Activated naive CD8-positive, alpha-beta T cell treated with anti-CD3 and anti-CD28 coated beads, Interleukin-2, amount 50 U/mL, for 16 hours (primary cell): Measurements from ENCODE around the gene CASKIN2.

ENCODE experiments used
- DNase-seq: peaks from one replicate; pipeline ENCODE4 v3.0.0-alpha.2; 2020; ENCODE audit warnings: low read depth, low spot score

Gene CASKIN2

GRCh38 chr17:75506888-75507287, 8.4 kb downstream of the CASKIN2 start:
- DNase-seq: no peak

- DNase-seq: no peak
These were observed 9.2 kb downstream of the CASKIN2 start for GRCh38 chr17:75506134-75506533.

- no peak for DNase-seq
These were observed 9.7 kb downstream of the CASKIN2 start for GRCh38 chr17:75505640-75506039.

DNA sequence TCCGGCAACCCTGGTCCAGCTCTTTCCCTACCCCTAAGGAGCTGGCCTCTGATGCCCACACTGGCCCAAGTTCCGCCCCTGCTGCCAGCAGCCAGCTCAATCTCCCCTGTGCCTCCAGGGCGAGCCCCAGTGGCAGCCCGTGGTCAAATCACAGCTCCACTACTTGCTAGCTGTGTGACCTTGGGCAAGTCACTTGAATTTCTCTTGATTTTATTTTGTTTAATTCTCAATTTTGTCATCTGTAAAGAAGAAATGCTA, 10.3 kb downstream of the CASKIN2 start:
- DNase-seq: no peak

GRCh38 chr17:75504347-75505151, 10.8 kb downstream of the CASKIN2 start:
- no peak for DNase-seq

DNA sequence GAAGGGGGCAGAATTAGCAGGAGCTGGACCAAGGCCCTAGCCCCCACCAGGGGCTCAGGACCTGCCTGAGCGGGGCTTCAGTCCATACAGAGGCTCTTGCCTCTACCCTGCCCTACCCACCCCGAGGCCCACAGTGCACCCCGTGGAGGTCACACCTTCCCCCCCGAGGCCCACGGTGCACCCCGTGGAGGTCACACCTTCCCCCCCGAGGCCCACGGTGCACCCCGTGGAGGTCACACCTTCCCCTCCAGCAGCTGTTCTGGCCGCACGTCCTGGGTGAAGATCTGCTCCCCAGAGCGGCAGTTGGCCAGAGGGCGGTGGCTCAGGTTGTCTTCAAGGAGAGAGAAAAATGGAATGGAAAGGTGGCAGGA, 11.4 kb downstream of the CASKIN2 start:
- DNase-seq: no peak

DNA sequence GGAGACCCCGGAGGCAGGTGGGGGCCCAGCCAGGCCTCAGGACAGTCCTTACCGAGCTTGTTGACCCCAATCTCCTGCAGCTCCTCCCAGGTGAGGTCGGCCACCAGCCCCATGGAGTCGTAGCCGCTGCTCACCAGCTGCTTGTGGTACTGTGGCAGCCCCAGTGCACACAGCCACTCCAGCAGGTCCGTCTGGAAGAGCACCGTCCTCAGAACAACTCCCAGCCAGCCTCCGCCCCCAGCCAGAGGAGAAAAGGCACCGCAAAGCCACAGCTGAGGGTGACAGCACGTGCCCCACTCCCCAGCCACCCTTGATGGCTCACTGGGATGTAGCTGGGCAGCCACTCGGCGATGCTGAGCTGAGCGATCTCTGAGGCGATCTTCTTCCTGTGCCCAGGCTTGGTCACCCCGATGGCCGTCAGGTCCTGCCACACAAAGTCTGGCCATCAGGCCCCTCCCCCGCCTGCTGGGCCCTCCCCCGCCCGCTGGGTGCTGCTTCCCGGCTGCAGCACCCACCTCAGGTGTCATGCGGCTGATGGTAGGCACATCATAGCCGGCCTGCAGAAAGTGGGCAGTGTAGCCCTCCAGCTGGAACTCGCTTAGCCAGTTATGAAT, 11.9 kb downstream of the CASKIN2 start:
- no peak for DNase-seq

DNA sequence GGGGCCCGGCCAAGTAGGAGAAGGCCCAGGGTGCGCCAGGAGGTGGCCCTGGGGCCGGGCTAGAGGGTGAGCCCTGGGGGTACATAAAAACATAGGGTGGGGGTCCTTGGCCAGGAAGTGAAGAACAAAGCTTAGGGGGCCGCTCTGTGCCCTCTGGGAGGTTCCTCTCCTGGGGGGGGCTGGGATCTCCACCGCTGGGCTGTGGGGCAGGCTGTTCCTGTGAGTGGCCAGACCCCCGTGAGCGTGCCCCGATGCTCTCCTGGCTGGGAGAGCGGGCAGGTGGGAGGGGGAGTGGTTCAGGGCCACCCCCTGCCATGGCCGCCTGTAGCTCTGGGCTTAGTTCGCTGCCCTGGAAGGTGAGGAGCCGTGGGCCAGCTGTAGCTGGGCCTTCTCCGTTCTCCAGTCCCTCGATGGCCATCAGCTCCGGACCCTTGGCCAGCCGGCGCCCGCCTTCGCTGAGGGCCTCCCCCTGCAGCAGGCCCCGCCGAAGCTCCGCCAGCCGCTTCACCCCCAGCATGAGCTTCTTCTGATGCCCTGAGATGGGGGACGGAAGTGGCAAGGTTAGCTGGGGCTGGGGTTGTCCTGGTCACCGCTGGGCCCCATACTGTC, 12.5 kb downstream of the CASKIN2 start:
- DNase-seq: no peak

- no peak for DNase-seq
These were observed 13.1 kb downstream of the CASKIN2 start for GRCh38 chr17:75502072-75502720.

GRCh38 chr17:75501378-75502071, 13.8 kb downstream of the CASKIN2 start:
- no peak for DNase-seq

DNA sequence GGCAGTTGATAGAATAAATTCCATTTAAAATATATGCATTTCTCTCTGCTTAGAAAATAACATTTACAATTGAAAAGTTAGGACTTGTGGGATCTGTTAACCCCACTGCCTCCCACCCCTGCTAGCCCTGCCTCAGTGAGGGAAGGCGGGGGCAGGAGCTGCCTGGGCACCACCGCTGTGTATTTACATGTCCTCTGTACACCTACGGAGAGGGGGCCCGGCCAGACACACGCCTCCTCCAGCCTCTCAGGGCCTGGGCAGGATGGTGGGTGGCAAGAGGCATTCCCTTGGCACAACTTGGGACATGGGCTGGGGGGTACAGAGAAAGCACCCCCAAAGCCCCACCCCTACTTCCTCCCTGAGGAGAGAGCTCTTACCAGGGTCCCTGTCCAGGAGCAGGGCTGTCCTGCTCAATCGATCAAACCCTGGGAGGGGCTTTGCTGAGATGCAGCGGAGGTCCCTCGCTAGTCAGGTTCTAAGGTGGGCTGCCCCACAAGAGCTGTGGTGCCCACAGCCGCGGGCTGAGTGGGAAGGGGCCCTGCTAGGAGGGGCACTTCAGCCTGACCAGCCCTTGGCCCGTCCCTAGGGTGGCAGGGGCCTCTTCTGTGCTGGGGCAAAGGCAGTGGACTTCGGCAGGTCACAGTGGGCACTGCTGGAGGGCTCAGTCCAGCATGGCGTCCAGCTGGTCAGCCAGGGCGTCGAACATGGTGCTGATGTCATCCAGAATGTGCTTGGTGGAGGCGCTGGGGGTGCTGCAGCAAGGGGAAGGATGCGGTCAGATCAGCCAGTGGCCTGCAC, 14.7 kb downstream of the CASKIN2 start:
- no peak for DNase-seq

DNA sequence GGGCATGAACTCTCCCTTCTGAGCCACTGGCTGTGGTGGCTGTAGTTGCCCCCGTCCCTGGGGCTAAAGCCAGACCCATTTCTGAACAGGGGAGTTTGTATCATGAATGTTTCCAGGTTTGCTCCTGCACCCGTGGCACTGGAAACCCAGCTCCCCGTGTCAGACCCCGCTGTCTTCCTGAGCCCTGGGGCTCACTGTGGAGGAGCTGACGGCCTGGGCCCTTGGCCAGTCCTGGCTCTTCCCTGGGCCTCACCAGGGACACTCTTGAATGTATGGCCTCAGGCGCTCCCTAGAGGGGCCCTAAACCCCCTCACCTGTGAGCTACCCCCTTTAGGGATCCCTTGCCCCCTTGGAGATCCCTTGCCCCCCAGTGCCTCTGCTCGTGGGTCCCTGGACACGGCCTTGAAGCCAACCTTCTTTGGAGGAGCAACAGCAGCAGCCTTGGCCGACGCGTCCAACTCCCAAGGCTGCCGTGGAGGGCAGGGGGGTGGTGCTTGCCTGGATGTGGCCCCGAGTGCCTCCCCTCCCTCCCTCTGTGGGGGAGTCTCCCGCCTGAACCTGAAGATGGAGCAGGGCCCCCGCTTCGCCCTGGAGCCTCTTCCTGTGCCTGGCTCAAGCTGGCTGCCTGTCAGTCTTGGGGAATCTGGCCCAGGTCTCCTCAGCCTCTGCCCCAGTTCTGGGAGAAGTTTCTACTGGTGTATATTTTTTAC, 15.9 kb downstream of the CASKIN2 start:
- no peak for DNase-seq

- DNase-seq: no peak
These were observed 16.6 kb downstream of the CASKIN2 start for GRCh38 chr17:75498726-75499213.

GRCh38 chr17:75498039-75498725, 17.2 kb downstream of the CASKIN2 start:
- DNase-seq: no peak

GRCh38 chr17:75496005-75496404, 19.3 kb downstream of the CASKIN2 start:
- DNase-seq: no peak

DNA sequence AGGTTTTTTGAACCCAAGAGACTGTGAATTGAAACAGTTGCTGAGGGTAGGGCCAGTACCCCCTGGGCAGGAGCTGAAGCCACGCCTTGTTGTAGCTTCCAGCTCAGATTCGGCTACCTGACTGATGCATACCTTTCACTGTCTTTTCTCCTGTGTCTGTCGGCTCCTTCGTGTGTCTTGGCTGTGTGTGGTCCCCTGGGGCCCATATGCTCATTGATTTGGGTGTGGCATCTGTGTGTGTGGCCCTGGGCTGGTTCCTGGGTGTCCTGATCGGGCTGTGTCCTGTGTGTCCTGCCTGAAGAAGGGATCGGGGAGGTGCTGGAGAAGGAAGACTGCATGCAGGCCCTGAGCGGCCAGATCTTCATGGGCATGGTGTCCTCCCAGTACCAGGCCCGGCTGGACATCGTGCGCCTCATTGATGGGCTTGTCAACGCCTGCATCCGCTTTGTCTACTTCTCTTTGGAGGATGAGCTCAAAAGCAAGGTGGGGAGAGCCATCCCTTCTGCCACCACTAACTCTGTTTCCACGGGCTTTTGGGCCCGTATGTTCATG, 20.9 kb downstream of the CASKIN2 start:
- no peak for DNase-seq

DNA sequence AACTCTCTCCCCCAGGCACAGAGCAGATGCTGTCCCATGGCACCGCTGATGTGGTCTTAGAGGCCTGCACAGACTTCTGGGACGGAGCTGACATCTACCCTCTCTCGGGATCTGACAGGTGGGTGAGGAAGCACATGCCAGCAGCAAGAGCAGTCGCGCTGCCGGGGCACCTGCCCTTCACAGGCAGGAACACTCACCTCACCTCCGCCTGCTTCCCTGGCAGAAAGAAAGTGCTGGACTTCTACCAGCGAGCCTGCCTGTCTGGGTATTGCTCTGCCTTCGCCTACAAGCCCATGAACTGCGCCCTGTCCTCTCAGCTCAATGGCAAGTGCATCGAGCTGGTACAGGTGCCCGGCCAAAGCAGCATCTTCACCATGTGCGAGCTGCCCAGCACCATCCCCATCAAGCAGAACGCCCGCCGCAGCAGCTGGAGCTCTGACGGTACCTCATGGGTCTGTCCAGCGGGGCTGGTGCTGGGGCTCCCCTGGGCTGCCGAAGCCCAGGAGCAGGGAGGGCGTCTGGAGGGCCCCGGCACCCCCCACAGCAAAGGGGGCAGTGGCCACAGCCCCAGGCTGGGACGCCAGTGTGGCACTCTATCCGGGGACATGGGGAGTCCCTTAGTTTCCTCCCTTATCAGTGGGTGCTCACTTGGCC, 21.7 kb downstream of the CASKIN2 start:
- DNase-seq: no peak

GRCh38 chr17:75492555-75493168, 22.7 kb downstream of the CASKIN2 start:
- DNase-seq: no peak

- DNase-seq: no peak
These were observed 23.7 kb downstream of the CASKIN2 start for GRCh38 chr17:75491680-75492079.
